ENCODE measurements around the gene CD33.
"Not testable (repeated sequence)": the region's sequence is repeated elsewhere in the genome, so short reads cannot be mapped to it uniquely, and the experiment has no call there.

CD33 gene

GRCh38 chr19:51224898-51225393 lies at the start of gene CD33:
TSS of gene CD33 (plus strand) at chr19:51225080. CDS start at chr19:51225119, 39 bp downstream.
- not testable (repeated sequence) for DNase-seq

DNA sequence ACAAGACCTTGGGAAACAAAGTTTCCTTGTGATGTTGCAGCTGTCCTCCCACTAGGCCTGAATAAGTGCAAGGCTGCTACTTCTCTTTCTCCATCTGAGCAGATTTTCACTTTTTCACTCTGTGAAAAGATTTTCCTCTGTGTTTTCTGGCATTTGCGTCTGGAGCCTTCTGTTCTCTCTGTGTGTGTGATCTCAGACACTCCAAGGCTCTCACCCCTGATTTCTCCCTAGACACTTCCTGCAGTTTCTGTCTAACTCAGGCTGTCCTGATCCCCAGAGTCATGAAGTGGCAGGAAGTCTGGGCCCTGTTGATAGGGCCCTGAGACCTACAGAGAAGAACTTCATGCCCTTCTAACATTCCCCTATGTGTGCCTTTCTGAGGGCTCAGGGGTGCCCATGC lies 45.6 kb upstream of the CD33 start:
- no peak for DNase-seq

- no peak for DNase-seq
These were observed 43.4 kb upstream of the CD33 start for GRCh38 chr19:51181377-51181912.

- no peak for DNase-seq
These were observed 42.9 kb upstream of the CD33 start for GRCh38 chr19:51181913-51182419.

DNA sequence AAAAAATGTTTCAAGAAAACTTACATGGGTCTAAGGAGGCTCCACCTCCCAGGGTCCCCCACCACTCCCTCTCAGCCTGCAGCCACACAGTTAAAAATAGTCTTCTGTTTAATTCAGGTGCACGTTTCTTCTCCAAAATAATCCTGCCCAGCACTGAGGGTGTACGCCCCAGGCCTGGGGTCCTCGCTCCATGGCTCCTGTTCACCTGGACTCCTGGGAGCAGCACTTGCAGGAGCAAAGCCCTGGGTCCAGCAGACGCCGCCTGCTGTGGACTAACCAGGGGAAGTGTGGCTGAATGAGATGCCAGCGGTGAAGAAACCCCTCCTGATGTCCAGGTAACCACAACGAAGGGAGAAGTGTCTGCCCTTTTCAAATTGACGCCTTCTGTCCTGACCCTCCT lies 41.3 kb upstream of the CD33 start:
- no peak for DNase-seq

GRCh38 chr19:51185069-51185867 lies 39.6 kb upstream of the CD33 start:
- DNase-seq, result no peak

GRCh38 chr19:51185868-51186215 lies 39.0 kb upstream of the CD33 start:
- no peak for DNase-seq

- DNase-seq, result no peak
These were observed 38.6 kb upstream of the CD33 start for GRCh38 chr19:51186323-51186722.

GRCh38 chr19:51187395-51188226 lies 37.3 kb upstream of the CD33 start:
- no peak for DNase-seq

DNA sequence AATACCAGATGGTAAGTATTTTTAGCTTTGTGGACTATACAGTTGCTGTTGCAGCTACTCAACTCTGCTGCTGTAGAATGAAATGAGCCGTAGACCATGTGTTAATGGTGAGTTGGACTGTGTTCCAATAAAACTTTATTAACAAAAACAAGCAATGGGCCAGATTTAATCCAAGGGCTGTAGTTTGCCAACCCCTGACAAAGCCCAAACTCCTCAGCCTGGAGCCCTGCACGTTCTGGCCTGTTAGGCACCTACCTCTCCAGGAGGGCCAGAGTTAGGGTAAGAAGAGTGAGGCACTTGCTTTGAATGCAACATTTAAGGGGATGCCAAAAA lies 36.7 kb upstream of the CD33 start:
- DNase-seq, result no peak

DNA sequence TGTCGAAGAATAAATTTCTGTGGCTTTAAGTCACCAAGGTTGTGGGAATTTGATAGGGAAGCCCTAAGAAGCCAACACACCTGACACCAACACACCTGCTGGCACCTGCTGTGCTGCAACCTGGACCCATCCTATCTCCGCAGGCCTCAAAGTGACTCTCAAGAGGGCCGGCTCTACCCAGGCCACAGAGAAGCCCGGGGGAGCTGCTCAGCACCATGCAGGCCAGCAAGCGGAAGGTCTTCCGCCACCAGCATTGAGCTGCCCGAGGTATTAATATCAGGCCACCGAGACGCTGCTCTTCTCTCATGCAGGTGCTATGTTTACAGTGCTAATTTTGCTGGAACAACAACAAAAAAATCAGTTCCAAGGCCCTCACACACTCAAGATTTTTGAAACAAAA lies 32.2 kb upstream of the CD33 start:
- DNase-seq, result no peak

- DNase-seq, result no peak
These were observed 30.2 kb upstream of the CD33 start for GRCh38 chr19:51194527-51195315.

GRCh38 chr19:51195316-51195586 lies 29.6 kb upstream of the CD33 start:
- no peak for DNase-seq

DNA sequence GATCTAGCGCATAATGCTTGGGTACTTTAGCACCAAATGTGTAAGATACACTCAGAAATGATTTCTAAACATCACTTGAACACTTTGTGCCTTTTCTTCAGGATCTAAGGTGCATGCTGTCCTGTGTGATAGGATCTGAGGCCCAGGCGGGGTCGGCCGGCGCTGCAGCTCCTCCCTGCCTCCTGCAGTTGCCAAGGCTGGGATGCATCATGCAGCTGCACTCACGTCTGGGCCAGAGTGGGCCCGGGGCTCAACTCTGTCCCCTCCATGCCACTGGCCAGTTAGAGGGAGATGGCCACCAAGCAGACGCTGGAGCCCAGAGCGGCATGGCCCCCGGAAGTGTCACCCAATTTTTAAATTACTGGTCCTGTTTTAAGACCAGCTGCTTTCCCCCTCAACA lies 29.3 kb upstream of the CD33 start:
- DNase-seq, result no peak

DNA sequence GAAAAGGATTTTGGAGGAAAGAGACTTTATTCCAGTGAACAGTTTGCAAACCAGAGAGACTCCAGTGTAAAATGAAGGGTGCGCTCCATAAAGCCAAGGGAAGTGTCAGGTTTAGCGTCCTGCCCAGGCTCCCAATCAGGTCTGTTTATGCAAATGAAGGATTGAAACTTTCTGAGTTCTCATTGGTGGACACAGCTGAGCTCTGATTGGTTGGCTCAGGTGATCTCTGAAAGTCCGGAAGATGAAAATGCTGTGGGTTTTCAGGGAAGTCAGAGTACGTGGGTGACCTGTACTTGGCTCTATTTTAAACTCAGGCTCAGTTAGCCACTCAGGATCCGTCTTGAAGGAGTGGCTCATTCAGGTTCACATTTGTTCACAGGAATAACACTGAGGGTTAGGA lies 28.7 kb upstream of the CD33 start:
- DNase-seq, result no peak

DNA sequence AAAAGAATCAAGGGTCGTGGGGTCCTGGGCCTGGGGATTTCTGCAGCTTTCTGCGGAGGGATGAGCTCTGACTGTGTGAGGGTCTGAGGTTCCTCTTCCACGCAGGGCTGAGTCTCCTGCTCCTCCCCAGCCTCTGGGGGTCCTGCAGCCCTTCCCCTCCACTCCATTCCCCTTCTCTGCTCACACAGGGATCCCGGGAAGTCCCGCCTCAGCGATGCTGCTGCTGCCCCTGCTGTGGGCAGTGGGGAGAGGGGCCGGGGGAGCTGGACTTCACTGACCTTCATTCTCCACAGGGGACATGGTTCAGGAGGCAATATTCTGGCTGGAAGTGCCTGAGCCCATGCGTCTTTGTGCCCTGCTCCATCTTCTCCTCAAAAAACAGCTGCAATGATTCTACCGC lies 26.2 kb upstream of the CD33 start:
- DNase-seq, result no peak

- DNase-seq, result no peak
These were observed 24.7 kb upstream of the CD33 start for GRCh38 chr19:51200071-51200666.

DNA sequence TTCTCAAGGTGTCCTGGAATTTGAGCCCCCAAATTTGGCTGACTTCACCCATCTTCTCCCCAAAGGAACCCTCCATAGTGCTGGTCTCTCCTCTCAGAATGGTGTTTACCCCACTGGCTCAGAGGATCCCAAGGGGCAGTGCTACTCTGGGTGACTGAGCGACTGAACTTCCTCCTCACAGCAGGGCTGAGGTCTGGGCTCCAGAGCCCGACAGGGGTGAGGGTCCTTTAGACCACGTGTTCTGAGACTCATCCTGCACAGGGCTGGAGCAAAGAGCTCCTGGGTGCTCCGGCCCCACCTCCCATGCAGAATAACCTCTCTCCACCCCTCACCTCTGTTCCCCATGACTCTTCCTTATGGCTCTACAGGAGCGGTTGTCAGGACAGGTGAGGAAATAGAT lies 23.2 kb upstream of the CD33 start:
- no peak for DNase-seq

DNA sequence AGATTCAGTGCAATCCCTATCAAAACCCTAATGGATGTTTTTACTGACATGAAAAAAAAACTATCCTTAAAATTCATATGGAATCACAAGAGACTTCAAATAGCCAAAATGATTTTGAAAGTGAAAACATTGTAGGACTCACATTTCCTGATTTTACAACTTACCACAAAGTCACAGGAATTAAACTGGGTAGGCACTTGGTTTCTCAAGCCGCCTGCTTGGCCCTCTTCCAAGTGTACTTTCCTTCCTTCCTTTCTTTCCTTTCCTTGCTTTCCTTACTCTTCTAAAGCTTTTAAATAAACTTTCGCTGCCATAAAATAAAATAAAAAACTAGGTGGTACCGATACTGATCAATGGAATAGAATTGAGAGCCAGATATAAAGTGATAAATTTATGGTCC lies 21.0 kb upstream of the CD33 start:
- no peak for DNase-seq

DNA sequence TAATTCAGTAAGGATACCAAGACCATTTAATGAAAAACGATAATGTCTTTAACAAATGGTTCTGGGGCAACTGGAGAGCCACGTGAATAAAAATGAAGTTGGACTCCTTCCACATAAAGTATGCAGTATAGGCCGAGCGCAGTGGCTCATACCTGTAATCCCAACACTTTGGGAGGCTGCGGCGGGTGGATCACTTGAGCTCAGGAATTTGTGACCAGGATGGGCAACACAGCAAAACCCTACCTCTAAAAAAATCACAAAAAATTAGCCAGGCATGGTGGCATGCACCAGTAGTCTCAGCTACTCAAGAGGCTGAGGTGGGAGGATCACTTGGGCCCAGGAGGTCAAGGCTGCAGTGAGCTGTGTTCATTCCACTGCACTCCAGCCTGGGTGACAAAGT lies 20.6 kb upstream of the CD33 start:
- no peak for DNase-seq

DNA sequence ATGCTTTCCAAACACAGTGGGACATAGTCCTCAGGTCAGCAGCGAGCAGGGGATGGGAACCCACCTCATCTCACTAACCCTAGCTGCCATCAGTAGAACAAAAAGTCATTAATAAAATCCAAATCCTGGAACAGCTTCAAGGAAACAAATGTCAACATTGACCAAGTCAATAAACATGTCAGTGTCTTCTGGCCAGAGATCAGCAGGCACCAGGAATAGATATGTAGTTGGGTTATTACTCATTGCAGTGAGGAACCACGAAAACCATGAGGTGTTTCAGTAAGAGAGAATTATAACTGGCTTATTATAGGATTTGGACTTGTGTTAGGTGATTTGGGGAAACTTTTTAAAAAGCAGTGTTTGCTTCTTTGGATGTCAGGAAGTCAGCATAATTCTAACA lies 17.1 kb upstream of the CD33 start:
- no peak for DNase-seq

DNA sequence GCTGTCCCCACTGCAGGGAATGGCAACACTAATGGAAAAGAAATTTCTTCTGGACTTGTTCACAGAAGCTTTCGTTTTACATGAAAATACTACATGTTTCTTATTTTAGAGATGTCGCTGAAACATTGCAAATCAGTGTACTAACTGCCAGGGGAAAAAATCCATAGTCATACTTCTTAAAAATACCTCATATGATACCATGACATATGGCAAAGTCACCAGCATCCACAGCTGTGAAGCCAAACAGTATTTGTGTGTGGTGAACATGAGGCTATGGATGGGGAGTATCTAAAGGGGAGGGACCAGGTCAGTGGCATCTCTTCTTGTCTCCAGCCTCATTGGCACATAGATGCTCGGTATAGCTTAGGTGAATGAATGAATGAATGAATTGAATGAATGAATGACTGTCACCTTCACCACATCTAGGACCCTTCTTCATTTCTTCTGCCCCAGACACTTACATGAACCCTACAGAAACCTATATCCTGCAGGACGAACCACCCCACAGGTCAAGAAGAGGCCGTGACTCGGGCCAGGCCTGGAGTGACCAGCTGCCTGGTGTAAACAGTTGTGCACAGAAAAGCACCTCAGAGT lies 14.6 kb upstream of the CD33 start:
- DNase-seq, result no peak
